COLO829 (cell line): ENCODE data around the gene HEY2.
"Not testable (repeated sequence)": the region's sequence is repeated elsewhere in the genome, so short reads cannot be mapped to it uniquely, and the experiment has no call there.

ENCODE experiments used
- DNase-seq: peaks from one replicate; pipeline ENCODE4 v3.0.0; 2012; ENCODE audit warnings: low spot score

HEY2 gene

GRCh38 chr6:125797120-125797885, 47.9 kb downstream of the HEY2 start:
- DNase-seq = no peak

GRCh38 chr6:125797886-125798444, 48.5 kb downstream of the HEY2 start:
- no peak for DNase-seq

- DNase-seq = no peak
Observed at GRCh38 chr6:125798734-125799508, 49.5 kb downstream of the HEY2 start.

- no peak for DNase-seq
Observed at GRCh38 chr6:125802383-125802782, 53.0 kb downstream of the HEY2 start.

GRCh38 chr6:125802943-125803377, 53.5 kb downstream of the HEY2 start:
- DNase-seq = no peak

- DNase-seq = no peak
Observed at GRCh38 chr6:125804264-125804663, 54.8 kb downstream of the HEY2 start.

GRCh38 chr6:125804866-125805425, 55.5 kb downstream of the HEY2 start:
- DNase-seq = not testable (repeated sequence)

GRCh38 chr6:125806813-125807212, 57.4 kb downstream of the HEY2 start:
- DNase-seq = no peak

- DNase-seq = no peak
Observed at GRCh38 chr6:125807293-125807692, 57.9 kb downstream of the HEY2 start.

- DNase-seq = no peak
Observed at GRCh38 chr6:125808060-125808459, 58.6 kb downstream of the HEY2 start.

GRCh38 chr6:125808591-125808990, 59.2 kb downstream of the HEY2 start:
- DNase-seq = no peak

GRCh38 chr6:125809570-125810170, 60.2 kb downstream of the HEY2 start:
- no peak for DNase-seq

GRCh38 chr6:125810445-125810844, 61.0 kb downstream of the HEY2 start:
- no peak for DNase-seq
